ENCODE results near the gene ABCC1. TPM values are rescaled to one million over a fixed set of nuclear protein-coding genes. Genes with fewer than 3 reads are reported as not detected.
A peak's percentile ranks its signal among the peaks of the same experiment; 100 is the strongest.
"Not testable (repeated sequence)": the region's sequence is repeated elsewhere in the genome, so short reads cannot be mapped to it uniquely, and the experiment has no call there.

Gene ABCC1
- total RNA-seq, 2 donors from 2014 or later = 15.2 to 27.5 TPM

GRCh38 chr16:15953477-15953876 lies 4.1 kb downstream of the ABCC1 start:
- no peak overlapping the region for H3K4me3 ChIP-seq
- no peaks in the 10 kb centered on the region for H3K9me3 ChIP-seq
- no peak for DNase-seq (ENCODE audit: low spot score)
- peaks cover 0 to 31% of the 10 kb centered on the region in 2 donors for H3K4me1 ChIP-seq
- H3K36me3 ChIP-seq = no peaks in the 10 kb centered on the region
- H3K27ac ChIP-seq = no peak overlapping the region
- no peak for TF ChIP-seq CTCF (IDR thresholded peaks at IDR 0.05)
- H3K27me3 ChIP-seq = no peaks in the 10 kb centered on the region

- H3K36me3 ChIP-seq = no peaks in the 10 kb centered on the region
- peaks cover 0 to 25% of the 10 kb centered on the region in 2 donors for H3K4me1 ChIP-seq
- H3K4me3 ChIP-seq = no peak overlapping the region
- DNase-seq (ENCODE audit: low spot score) = no peak
- H3K27ac ChIP-seq = no peak overlapping the region
- no peak for TF ChIP-seq CTCF (IDR thresholded peaks at IDR 0.05)
- H3K27me3 ChIP-seq = no peaks in the 10 kb centered on the region
- no peaks in the 10 kb centered on the region for H3K9me3 ChIP-seq
Observed at GRCh38 chr16:15953929-15954813, 4.8 kb downstream of the ABCC1 start.

- H3K4me1 ChIP-seq = peaks cover 0 to 25% of the 10 kb centered on the region in 2 donors
- no peak overlapping the region for H3K4me3 ChIP-seq
- H3K9me3 ChIP-seq = no peaks in the 10 kb centered on the region
- no peak for TF ChIP-seq CTCF (IDR thresholded peaks at IDR 0.05)
- H3K27ac ChIP-seq = peak overlapping the region in 1 of 2 donors; percentile 0
- DNase-seq (ENCODE audit: low spot score) = peak; percentile 76
- H3K27me3 ChIP-seq = no peaks in the 10 kb centered on the region
- H3K36me3 ChIP-seq = no peaks in the 10 kb centered on the region
Observed at GRCh38 chr16:15954814-15955151, 5.4 kb downstream of the ABCC1 start.

GRCh38 chr16:15955425-15955824 lies 6.0 kb downstream of the ABCC1 start:
- Histone ChIP-seq H3K27ac (peak overlapping the region in 1 of 2 donors; percentile 0), H3K4me1 (peaks cover 0 to 20% of the 10 kb centered on the region in 2 donors), H3K36me3 (no peaks in the 10 kb centered on the region), H3K27me3 (no peaks in the 10 kb centered on the region), H3K4me3 (no peak overlapping the region), H3K9me3 (no peaks in the 10 kb centered on the region)
- TF ChIP-seq CTCF (IDR thresholded peaks at IDR 0.05) = no peak
- no peak for DNase-seq (ENCODE audit: low spot score)

- H3K4me3 ChIP-seq; H3K9me3 ChIP-seq; H3K27ac ChIP-seq; H3K36me3 ChIP-seq; H3K27me3 ChIP-seq; DNase-seq (ENCODE audit: low spot score): not testable (repeated sequence)
- peaks cover 0 to 13% of the 10 kb centered on the region in 2 donors for H3K4me1 ChIP-seq
Observed at GRCh38 chr16:15956106-15956505, 6.7 kb downstream of the ABCC1 start.

- Histone ChIP-seq H3K4me3 (no peak overlapping the region), H3K4me1 (peaks cover 0 to 7% of the 10 kb centered on the region in 2 donors), H3K9me3 (no peaks in the 10 kb centered on the region), H3K27me3 (no peaks in the 10 kb centered on the region), H3K27ac (no peak overlapping the region), H3K36me3 (no peaks in the 10 kb centered on the region)
- no peak for TF ChIP-seq CTCF (IDR thresholded peaks at IDR 0.05)
- no peak for DNase-seq (ENCODE audit: low spot score)
Observed at GRCh38 chr16:15958703-15959348, 9.4 kb downstream of the ABCC1 start.
